ENCODE data around the gene MAGI3.

MAGI3 gene

GRCh38 chr1:113662101-113662500, 271.8 kb downstream of the MAGI3 start:
- DNase-seq: no peak

GRCh38 chr1:113663165-113663951, 273.0 kb downstream of the MAGI3 start:
- no peak for DNase-seq

GRCh38 chr1:113665071-113665470, 274.8 kb downstream of the MAGI3 start:
- DNase-seq: no peak

- DNase-seq: no peak
Observed at GRCh38 chr1:113666126-113666525, 275.8 kb downstream of the MAGI3 start.

- DNase-seq: no peak
Observed at GRCh38 chr1:113669988-113670387, 279.7 kb downstream of the MAGI3 start.

GRCh38 chr1:113670650-113671049, 280.3 kb downstream of the MAGI3 start:
- no peak for DNase-seq

GRCh38 chr1:113672491-113672890, 282.2 kb downstream of the MAGI3 start:
- no peak for DNase-seq

- DNase-seq: no peak
Observed at GRCh38 chr1:113674591-113674990, 284.3 kb downstream of the MAGI3 start.

GRCh38 chr1:113675302-113675701, 285.0 kb downstream of the MAGI3 start:
- no peak for DNase-seq

- no peak for DNase-seq
Observed at GRCh38 chr1:113676524-113676923, 286.2 kb downstream of the MAGI3 start.

GRCh38 chr1:113677250-113678158, 287.2 kb downstream of the MAGI3 start:
- no peak for DNase-seq

GRCh38 chr1:113678159-113678469, 287.8 kb downstream of the MAGI3 start:
- no peak for DNase-seq

GRCh38 chr1:113681596-113682337, 291.5 kb downstream of the MAGI3 start:
- DNase-seq: no peak

GRCh38 chr1:113683384-113684152, 293.3 kb downstream of the MAGI3 start:
- no peak for DNase-seq

- no peak for DNase-seq
Observed at GRCh38 chr1:113684153-113684541, 293.8 kb downstream of the MAGI3 start.

GRCh38 chr1:113686891-113687618, 296.7 kb downstream of the MAGI3 start:
- DNase-seq: no peak

- DNase-seq: no peak
Observed at GRCh38 chr1:113691184-113691583, 300.9 kb downstream of the MAGI3 start.

GRCh38 chr1:113692342-113692741, 302.0 kb downstream of the MAGI3 start:
- no peak for DNase-seq

GRCh38 chr1:113692824-113693431, 302.6 kb downstream of the MAGI3 start:
- no peak for DNase-seq

GRCh38 chr1:113694910-113695309, 304.6 kb downstream of the MAGI3 start:
- no peak for DNase-seq

GRCh38 chr1:113701429-113701828, 311.1 kb downstream of the MAGI3 start:
- no peak for DNase-seq
